ENCODE results near the gene KCNIP3.

DNA sequence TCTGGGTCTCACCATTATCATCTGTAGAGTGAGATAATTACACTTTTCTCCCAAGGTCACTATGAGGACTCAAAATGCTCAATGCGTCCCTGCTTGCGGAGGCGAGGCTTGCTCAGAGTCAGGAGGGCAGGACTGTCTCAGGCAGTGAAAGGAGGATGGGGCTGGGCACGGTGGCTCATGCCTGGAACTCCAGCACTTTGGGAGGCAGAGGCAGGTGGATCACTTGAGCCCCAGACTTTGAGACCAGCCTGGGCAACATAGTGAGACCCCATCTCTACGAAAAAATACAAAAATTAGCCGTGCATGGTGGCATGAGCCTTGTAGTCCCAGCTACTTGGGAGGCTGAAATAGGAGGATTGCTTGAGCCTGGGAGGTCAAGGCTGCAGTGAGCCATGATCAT is 1.8 kb upstream of the KCNIP3 start:
- TF ChIP-seq, protein P1, sequence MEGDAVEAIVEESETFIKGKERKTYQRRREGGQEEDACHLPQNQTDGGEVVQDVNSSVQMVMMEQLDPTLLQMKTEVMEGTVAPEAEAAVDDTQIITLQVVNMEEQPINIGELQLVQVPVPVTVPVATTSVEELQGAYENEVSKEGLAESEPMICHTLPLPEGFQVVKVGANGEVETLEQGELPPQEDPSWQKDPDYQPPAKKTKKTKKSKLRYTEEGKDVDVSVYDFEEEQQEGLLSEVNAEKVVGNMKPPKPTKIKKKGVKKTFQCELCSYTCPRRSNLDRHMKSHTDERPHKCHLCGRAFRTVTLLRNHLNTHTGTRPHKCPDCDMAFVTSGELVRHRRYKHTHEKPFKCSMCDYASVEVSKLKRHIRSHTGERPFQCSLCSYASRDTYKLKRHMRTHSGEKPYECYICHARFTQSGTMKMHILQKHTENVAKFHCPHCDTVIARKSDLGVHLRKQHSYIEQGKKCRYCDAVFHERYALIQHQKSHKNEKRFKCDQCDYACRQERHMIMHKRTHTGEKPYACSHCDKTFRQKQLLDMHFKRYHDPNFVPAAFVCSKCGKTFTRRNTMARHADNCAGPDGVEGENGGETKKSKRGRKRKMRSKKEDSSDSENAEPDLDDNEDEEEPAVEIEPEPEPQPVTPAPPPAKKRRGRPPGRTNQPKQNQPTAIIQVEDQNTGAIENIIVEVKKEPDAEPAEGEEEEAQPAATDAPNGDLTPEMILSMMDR (IDR thresholded peaks at IDR 0.05; ENCODE audit: low read depth, low read length): no peak
- TF ChIP-seq EZH2phosphoT487 (IDR thresholded peaks at IDR 0.05; ENCODE audit: low read depth): no peak
